ENCODE data around the gene TMEM131.
A peak's percentile ranks its signal among the peaks of the same experiment; 100 is the strongest.
"Not testable (repeated sequence)": the region's sequence is repeated elsewhere in the genome, so short reads cannot be mapped to it uniquely, and the experiment has no call there.

The TMEM131 gene

GRCh38 chr2:97848306-97848705 is 147.4 kb downstream of the TMEM131 start:
- DNase-seq: no peak

- DNase-seq: not testable (repeated sequence)
Measured at GRCh38 chr2:97846716-97847115, 149.0 kb downstream of the TMEM131 start.

- no peak for DNase-seq
Measured at GRCh38 chr2:97845818-97846217, 149.9 kb downstream of the TMEM131 start.

GRCh38 chr2:97845133-97845532 is 150.6 kb downstream of the TMEM131 start:
- DNase-seq: no peak

GRCh38 chr2:97844311-97844859 is 151.4 kb downstream of the TMEM131 start:
- no peak for DNase-seq

- no peak for DNase-seq
Measured at GRCh38 chr2:97840198-97840597, 155.6 kb downstream of the TMEM131 start.

- no peak for DNase-seq
Measured at GRCh38 chr2:97834610-97835009, 161.1 kb downstream of the TMEM131 start.

GRCh38 chr2:97831121-97831520 is 164.6 kb downstream of the TMEM131 start:
- no peak for DNase-seq

GRCh38 chr2:97829255-97829654 is 166.5 kb downstream of the TMEM131 start:
- DNase-seq: not testable (repeated sequence)

GRCh38 chr2:97827013-97827412 is 168.7 kb downstream of the TMEM131 start:
- not testable (repeated sequence) for DNase-seq

- DNase-seq: not testable (repeated sequence)
Measured at GRCh38 chr2:97826266-97826847, 169.4 kb downstream of the TMEM131 start.

GRCh38 chr2:97824011-97824410 is 171.7 kb downstream of the TMEM131 start:
- not testable (repeated sequence) for DNase-seq

- not testable (repeated sequence) for DNase-seq
Measured at GRCh38 chr2:97821862-97822261, 173.9 kb downstream of the TMEM131 start.

- DNase-seq: no peak
Measured at GRCh38 chr2:97819754-97820153, 176.0 kb downstream of the TMEM131 start.

- DNase-seq: no peak
Measured at GRCh38 chr2:97816411-97816810, 179.3 kb downstream of the TMEM131 start.

- no peak for DNase-seq
Measured at GRCh38 chr2:97812931-97813330, 182.8 kb downstream of the TMEM131 start.

- no peak for DNase-seq
Measured at GRCh38 chr2:97808816-97809215, 186.9 kb downstream of the TMEM131 start.

GRCh38 chr2:97806738-97807618 is 188.8 kb downstream of the TMEM131 start:
- peak; percentile 80 for DNase-seq

GRCh38 chr2:97805776-97806175 is 190.0 kb downstream of the TMEM131 start:
- no peak for DNase-seq

GRCh38 chr2:97801028-97801427 is 194.7 kb downstream of the TMEM131 start:
- DNase-seq: no peak

- no peak for DNase-seq
Measured at GRCh38 chr2:97798416-97798815, 197.3 kb downstream of the TMEM131 start.

GRCh38 chr2:97797355-97797754 is 198.4 kb downstream of the TMEM131 start:
- DNase-seq: no peak

- DNase-seq: no peak
Measured at GRCh38 chr2:97796465-97797126, 199.2 kb downstream of the TMEM131 start.

All from activated naive CD4-positive, alpha-beta T cell treated with anti-CD3 and anti-CD28 coated beads, Interleukin-2, amount 50 U/mL, for 16 hours (primary cell).